Adipose tissue (tissue), 3 donors: ENCODE data around the gene PRKD2. TPM values are rescaled to one million over a fixed set of nuclear protein-coding genes. Genes with fewer than 3 reads are reported as not detected.
"Not testable (repeated sequence)": the region's sequence is repeated elsewhere in the genome, so short reads cannot be mapped to it uniquely, and the experiment has no call there.

Experiments used
- H3K27ac ChIP-seq: one replicate; pipeline ENCODE4 v1.5.1; 2013; ENCODE audit warnings: low read depth, low read length
- WGBS, 3 donors: extraction: QIAGEN DNeasy Blood & Tissue Kit; methylation state at CpG; one replicate each; pipeline ENCODE4 v1.1.7; 2013; 5-methylcytosine and 5-hydroxymethylcytosine counted together
- polyA plus RNA-seq, 3 donors: library from polyadenylated mRNA; stranded (reverse); fragments of 200-250 nt; gene quantifications; one replicate each; pipeline ENCODE4 v1.2.3, GENCODE V29; 2013
- donor health status: healthy with polysubstance abuse.
- donor health status: Bipolar disorder and iron deficiency.
- donor health status: healthy.

PRKD2 gene
- 10 to 100 TPM; 20.4 to 41.5 (median 26.7) TPM for polyA plus RNA-seq

DNA sequence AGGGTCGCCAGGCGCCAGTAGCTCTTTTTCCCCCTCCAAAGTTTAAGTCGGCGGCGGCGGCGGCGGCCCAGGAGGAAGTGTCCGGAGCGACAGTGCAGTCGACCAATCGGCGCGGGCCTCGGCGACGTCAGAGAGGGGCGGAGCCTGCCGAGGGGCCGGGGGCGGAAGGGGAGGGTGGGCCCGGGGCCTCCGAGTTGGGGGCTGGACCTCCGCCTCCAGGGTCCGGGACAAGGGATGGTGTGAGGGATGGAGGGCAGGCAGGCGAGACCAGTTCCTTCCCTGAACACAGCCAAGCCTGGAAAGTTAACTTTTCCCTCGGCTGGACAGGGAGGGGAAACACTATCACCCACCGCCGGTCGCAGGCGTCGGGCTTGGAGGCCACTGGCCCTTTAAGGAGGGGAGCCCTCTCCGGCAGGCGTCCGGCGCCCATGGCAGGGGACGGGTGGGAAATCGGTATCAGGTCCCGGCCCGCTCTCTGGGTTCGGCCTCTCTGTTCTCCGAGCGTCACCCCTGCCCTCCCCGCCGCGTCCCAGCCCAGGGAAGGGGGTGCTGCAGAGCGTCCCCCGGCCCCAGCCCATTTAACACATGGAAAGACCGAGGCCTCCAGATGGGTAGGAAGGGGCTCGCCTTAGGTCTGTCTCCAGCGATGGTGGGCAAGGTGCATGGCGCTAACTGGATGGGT is at the start of gene PRKD2:
Gene PRKD2, minus strand, starts transcription at position 81 of the 682 bp plus-strand sequence. CDS start 744 bp downstream, outside the sequence.
- WGBS, 3 donors: 0 to 1% (median 1%) methylated on average over 31 to 52 of the region's 52 CpGs
- no peak within 1 kb of the TSS for H3K27ac ChIP-seq

GRCh38 chr19:46764817-46765291 is 47.9 kb upstream of the PRKD2 start:
- no peak overlapping the region for H3K27ac ChIP-seq

GRCh38 chr19:46762245-46762890 is 45.5 kb upstream of the PRKD2 start:
- no peak overlapping the region for H3K27ac ChIP-seq
- WGBS, 3 donors: 74 to 86% (median 85%) methylated on average over 6 of the region's 6 CpGs

More at GRCh38 chr19:46764817-46765291, 47.9 kb upstream of the PRKD2 start:
- WGBS, 3 donors: 53 to 72% (median 71%) methylated on average over 11 of the region's 11 CpGs

DNA sequence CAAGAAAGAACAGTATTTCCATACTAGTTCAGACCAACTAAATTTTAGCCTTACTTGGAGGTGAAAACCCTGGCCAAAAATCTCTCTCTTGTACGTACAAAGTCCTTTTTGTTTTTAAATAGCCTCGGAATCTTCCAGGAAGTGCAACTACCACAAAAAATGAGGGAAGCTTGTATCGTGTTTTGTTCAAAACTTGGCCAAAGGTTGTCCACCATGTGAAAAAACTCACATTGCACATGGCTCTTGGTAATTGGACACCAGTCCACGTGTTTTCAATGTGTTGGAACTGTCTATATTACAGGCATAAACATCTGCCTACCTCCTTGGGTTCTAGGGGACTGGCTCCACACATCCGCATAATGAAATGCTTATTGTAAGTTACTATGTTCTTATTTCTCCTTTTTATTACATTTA is 44.5 kb upstream of the PRKD2 start:
- no peak overlapping the region for H3K27ac ChIP-seq
- WGBS, 3 donors: 44 to 57% (median 55%) methylated on average over 5 of the region's 5 CpGs

DNA sequence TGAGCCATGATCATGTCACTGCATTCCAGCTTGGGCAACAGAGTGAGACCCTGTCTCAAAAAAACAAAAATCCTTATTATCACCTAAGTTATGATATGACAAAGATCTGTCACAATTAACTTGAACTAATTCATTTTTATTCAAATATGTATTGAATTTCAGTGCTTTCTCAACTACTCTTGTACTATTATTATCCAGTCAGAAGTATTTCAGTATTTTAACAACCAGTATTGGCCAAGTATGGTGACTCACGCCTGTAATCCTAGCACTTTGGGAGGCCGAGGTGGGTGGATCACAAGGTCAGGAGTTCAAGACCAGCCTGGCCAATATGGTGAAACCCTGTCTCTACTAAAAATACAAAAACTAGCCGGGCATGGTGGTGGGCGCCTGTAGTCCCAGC is 44.0 kb upstream of the PRKD2 start:
- H3K27ac ChIP-seq: not testable (repeated sequence)
- 62 to 88% (median 69%) methylated on average over 4 of the region's 4 CpGs for WGBS, 3 donors

DNA sequence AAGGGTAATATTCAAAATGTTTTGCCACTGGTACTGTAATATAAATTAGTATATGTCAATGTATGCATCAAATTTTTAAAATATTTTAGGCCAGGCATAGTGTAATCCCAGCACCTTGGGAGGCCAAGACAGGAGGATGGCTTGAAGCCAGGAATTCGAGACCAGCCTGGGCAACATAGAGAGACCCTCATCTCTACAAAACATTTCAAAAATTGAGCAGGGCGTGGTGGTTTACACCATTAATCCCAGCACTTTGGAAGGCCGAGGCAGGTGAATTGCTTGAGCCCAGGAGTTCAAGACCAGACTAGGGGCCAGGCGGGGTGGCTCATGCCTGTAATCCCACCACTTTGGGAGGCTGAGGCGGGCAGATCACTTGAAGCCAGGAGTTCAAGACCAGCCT is 43.4 kb upstream of the PRKD2 start:
- H3K27ac ChIP-seq: no peak overlapping the region
- WGBS, 3 donors: 91 to 97% (median 94%) methylated on average over 5 of the region's 5 CpGs

DNA sequence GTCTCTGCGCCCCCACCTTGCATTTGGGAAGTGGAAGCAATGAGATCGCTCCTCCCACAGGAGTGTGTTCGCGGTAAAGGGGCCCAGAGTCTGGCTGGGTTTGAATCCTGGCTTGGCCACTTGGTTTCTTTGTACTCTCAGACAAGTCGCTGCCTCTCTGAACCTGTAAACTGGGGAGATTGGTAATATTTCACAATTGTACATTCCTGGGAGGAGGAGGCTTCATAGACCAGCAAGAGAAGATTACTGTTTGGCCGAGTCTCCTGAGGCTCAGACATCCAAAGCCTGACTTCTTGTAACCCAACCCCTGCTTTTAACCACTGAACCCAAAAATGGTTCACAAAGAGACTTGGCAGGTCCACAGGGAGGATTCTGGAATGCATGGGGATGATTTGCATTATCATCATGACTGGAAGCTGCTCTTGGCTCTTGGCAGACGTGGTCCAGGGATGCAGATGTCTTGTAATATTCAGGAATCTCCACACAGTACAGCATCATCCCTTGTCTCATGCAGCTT is 43.0 kb upstream of the PRKD2 start:
- WGBS, 3 donors: 61 to 65% (median 63%) methylated on average over 7 of the region's 7 CpGs
- no peak overlapping the region for H3K27ac ChIP-seq

- 62 to 76% (median 64%) methylated on average over 6 of the region's 6 CpGs for WGBS, 3 donors
Measured at GRCh38 chr19:46759206-46759605, 42.3 kb upstream of the PRKD2 start.

GRCh38 chr19:46756544-46756888 is 39.6 kb upstream of the PRKD2 start:
- H3K27ac ChIP-seq: no peak overlapping the region
- WGBS, 3 donors: 69 to 80% (median 72%) methylated on average over 30 of the region's 30 CpGs

More at GRCh38 chr19:46759206-46759605, 42.3 kb upstream of the PRKD2 start:
- no peak overlapping the region for H3K27ac ChIP-seq

DNA sequence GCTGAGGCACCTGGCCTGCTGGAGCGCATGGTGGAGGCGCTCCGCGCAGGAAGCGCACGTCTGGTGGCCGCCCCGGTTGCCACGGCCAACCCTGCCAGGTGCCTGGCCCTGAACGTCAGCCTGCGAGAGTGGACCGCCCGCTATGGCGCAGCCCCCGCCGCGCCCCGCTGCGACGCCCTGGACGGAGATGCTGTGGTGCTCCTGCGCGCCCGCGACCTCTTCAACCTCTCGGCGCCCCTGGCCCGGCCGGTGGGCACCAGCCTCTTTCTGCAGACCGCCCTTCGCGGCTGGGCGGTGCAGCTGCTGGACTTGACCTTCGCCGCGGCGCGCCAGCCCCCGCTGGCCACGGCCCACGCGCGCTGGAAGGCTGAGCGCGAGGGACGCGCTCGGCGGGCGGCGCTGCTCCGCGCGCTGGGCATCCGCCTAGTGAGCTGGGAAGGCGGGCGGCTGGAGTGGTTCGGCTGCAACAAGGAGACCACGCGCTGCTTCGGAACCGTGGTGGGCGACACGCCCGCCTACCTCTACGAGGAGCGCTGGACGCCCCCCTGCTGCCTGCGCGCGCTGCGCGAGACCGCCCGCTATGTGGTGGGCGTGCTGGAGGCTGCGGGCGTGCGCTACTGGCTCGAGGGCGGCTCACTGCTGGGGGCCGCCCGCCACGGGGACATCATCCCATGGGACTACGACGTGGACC is 39.1 kb upstream of the PRKD2 start:
- H3K27ac ChIP-seq: no peak overlapping the region

DNA sequence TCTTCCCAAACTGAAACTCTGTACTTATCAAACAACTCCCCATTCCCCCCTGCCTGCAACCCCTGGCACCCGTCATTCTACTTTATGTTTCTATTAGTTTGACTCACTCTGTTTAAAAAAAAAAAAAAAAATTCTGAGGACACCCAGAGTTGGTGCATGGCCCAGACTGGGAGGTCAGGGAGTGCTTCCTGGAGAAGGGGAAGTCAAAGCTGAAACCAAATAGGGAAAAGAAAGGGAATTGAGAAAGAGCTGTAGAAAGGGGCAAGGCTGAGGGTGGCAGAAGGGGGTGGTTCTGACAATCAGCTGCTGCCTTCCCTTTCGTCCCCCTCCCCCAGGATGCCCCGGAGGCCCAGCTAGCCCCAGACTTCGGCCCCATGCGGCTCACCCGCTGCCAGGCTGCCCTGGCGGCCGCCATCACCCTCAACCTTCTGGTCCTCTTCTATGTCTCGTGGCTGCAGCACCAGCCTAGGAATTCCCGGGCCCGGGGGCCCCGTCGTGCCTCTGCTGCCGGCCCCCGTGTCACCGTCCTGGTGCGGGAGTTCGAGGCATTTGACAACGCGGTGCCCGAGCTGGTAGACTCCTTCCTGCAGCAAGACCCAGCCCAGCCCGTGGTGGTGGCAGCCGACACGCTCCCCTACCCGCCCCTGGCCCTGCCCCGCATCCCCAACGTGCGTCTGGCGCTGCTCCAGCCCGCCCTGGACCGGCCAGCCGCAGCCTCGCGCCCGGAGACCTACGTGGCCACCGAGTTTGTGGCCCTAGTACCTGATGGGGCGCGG is 38.4 kb upstream of the PRKD2 start:
- no peak overlapping the region for H3K27ac ChIP-seq
- WGBS, 3 donors: 76 to 86% (median 85%) methylated on average over 30 to 39 of the region's 39 CpGs

More for the DNA sequence above, 39.1 kb upstream of the PRKD2 start:
- WGBS, 3 donors: 89 to 93% (median 92%) methylated on average over 61 to 86 of the region's 86 CpGs

GRCh38 chr19:46753420-46754155 is 36.7 kb upstream of the PRKD2 start:
- WGBS, 3 donors: 13 to 52% (median 30%) methylated on average over 4 of the region's 4 CpGs
- no peak overlapping the region for H3K27ac ChIP-seq

DNA sequence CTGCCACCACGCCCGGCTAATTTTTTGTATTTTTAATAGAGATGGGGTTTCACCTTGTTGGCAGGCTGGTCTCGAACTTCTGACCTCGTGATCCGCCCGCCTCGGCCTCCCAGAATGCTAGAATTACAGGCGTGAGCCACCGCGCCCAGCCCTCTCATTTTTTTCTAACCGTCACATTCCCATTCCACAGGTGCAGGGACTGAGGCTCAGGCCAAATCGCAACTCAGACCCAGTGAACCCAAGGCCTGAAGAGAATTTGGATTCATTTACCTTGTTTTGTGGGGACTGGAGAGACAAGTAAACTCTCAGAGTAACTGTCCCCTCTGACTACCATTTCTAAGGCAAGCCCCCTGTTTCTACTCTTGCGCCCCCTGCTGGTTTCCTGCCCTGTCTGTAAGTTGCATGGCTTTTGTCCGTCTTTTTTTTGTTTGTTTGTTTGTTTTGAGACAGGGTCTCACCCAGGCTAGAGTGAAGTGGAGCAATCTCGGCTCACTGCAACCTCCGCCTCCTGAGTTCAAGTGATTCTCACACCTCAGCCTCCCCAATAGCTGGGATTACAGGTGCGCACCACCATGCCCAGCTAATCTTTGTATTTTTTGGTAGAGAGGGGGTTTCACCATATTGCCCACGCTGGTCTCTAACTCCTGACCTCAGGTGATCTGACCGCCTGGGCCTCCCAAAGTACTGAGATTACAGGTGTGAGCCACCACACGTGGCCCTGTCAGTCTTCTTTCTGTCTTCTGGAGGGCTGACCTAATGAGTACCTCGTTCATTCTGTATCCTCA is 31.6 kb upstream of the PRKD2 start:
- H3K27ac ChIP-seq: no peak overlapping the region
- WGBS, 3 donors: 83 to 87% (median 86%) methylated on average over 21 of the region's 21 CpGs

GRCh38 chr19:46746281-46747057 is 29.6 kb upstream of the PRKD2 start, which contains the start of gene STRN4:
TSS of gene STRN4 (minus strand) at chr19:46746450. CDS start at chr19:46746430, 20 bp downstream.
- 0 to 4% (median 0%) methylated on average over 8 to 73 of the region's 74 CpGs for WGBS, 3 donors

GRCh38 chr19:46745521-46746280 is 28.8 kb upstream of the PRKD2 start, which contains the start of gene FKRP:
TSS of gene FKRP (plus strand) at chr19:46746057. CDS start at chr19:46755451, 9,394 bp downstream.
- no peak within 1 kb of the TSS for H3K27ac ChIP-seq
- WGBS, 3 donors: 0 to 1% (median 0%) methylated on average over 32 to 68 of the region's 68 CpGs

More at GRCh38 chr19:46746281-46747057, 29.6 kb upstream of the PRKD2 start, which contains the start of gene STRN4:
- H3K27ac ChIP-seq: no peak within 1 kb of the TSS
